Gastrocnemius medialis (tissue), 4 donors: ENCODE data around the gene SIL1. TPM values are rescaled to one million over a fixed set of nuclear protein-coding genes. Genes with fewer than 3 reads are reported as not detected.

Experiments
- ATAC-seq, 2 donors: fragments of 150-250 bp; one replicate each; pipeline ENCODE4 v1.9.1; 2016
- DNase-seq, 2 donors: peaks; one replicate each; pipeline ENCODE4 v3.0.0-alpha.2; 2019
- H3K27ac ChIP-seq, 4 donors: fragments of 200-600 bp; sonication (generic); 1 replicate in 1 of 4; 2 replicates in 3 of 4; pipeline ENCODE4 v1.5.1; 2016 to 2018; ENCODE audit warnings: mild to moderate bottlenecking in 2 of 4, moderate library complexity in 1 of 4
- H3K27me3 ChIP-seq, 3 donors: fragments of 200-600 bp; sonication (generic) in 2 of 3; 1 replicate in 1 of 3; 2 replicates in 2 of 3; pipeline versions ENCODE4 v1.5.1 to v1.6.0; 2016 to 2019; ENCODE audit warnings: mild to moderate bottlenecking in 1 of 3, moderate library complexity in 1 of 3
- H3K36me3 ChIP-seq, 2 donors: fragments of 200-600 bp; sonication (generic) in 1 of 2; one replicate each; pipeline ENCODE4 v1.5.1; 2017 to 2018
- H3K4me1 ChIP-seq, 2 donors: fragments of 200-600 bp; sonication (generic) in 1 of 2; one replicate each; pipeline ENCODE4 v1.5.1; 2016 to 2017; ENCODE audit warnings: mild to moderate bottlenecking in 2 of 2
- H3K4me3 ChIP-seq, 4 donors: fragments of 200-600 bp; sonication (generic) in 3 of 4; 1 replicate in 1 of 4; 2 replicates in 3 of 4; pipeline ENCODE4 v1.5.1; 2016 to 2019; ENCODE audit warnings: mild to moderate bottlenecking in 2 of 4
- H3K9me3 ChIP-seq, 3 donors: fragments of 200-600 bp; sonication (generic) in 2 of 3; 1 replicate in 1 of 3; 2 replicates in 2 of 3; pipeline ENCODE4 v1.5.1; 2016 to 2019
- POLR2A ChIP-seq, 2 donors: fragments of 450-650 bp; IDR thresholded peaks; one replicate each; pipeline ENCODE4 v1.6.1; 2017; ENCODE audit warnings: antibody characterized with exemption in 2 of 2, mild to moderate bottlenecking in 2 of 2, moderate library complexity in 2 of 2
- in situ Hi-C, 4 donors: fragments of 200-750 bp; cut with MboI; loops; one replicate each; pipeline versions ENCODE4 v1.15.0 to v1.8.0; 2017; ENCODE audit warnings: low sequenced_read_pairs in 4 of 4
- intact Hi-C: fragments of 100-400 bp; cut with DNase I; formaldehyde crosslinking; loops from one replicate; pipeline ENCODE4 v1.15.1; 2023; ENCODE audit warnings: low total_unique reads
- total RNA-seq, 4 donors: library from RNA; depleted of rRNA; stranded (reverse); fragments of >200 nt; gene quantifications; one replicate each; pipeline versions ENCODE4 v1.1.0 to v1.2.3, GENCODE V29; 2016
- TF ChIP-seq, protein P1 (sequence below), 5 experiments: fragments of 450-650 bp in 3 of 5; fragments of 200-600 bp in 2 of 5; sonication (generic) in 2 of 5; IDR thresholded peaks in 4 of 5; conservative IDR thresholded peaks in 1 of 5; 1 replicate in 4 of 5; 2 replicates in 1 of 5; pipeline ENCODE4 v1.5.1; 2016 to 2019; ENCODE audit warnings: antibody characterized with exemption in 5 of 5, mild to moderate bottlenecking in 3 of 5, moderate library complexity in 3 of 5

The SIL1 gene
- total RNA-seq, 4 donors from 2014 or later = 36.6 to 52.6 (median 48.2) TPM

- no peak overlapping the region for H3K27ac ChIP-seq
- H3K9me3 ChIP-seq = no peaks in the 10 kb centered on the region
- no peaks in the 10 kb centered on the region for H3K27me3 ChIP-seq
- intact Hi-C loops = no loop called here
- TF ChIP-seq, protein P1, sequence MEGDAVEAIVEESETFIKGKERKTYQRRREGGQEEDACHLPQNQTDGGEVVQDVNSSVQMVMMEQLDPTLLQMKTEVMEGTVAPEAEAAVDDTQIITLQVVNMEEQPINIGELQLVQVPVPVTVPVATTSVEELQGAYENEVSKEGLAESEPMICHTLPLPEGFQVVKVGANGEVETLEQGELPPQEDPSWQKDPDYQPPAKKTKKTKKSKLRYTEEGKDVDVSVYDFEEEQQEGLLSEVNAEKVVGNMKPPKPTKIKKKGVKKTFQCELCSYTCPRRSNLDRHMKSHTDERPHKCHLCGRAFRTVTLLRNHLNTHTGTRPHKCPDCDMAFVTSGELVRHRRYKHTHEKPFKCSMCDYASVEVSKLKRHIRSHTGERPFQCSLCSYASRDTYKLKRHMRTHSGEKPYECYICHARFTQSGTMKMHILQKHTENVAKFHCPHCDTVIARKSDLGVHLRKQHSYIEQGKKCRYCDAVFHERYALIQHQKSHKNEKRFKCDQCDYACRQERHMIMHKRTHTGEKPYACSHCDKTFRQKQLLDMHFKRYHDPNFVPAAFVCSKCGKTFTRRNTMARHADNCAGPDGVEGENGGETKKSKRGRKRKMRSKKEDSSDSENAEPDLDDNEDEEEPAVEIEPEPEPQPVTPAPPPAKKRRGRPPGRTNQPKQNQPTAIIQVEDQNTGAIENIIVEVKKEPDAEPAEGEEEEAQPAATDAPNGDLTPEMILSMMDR (IDR thresholded peaks at IDR 0.05 in 4 of 5, conservative IDR thresholded peaks at IDR 0.05 in 1 of 5) = no peak
- TF ChIP-seq POLR2A (IDR thresholded peaks at IDR 0.05) = no peak
- no peaks in the 10 kb centered on the region for H3K36me3 ChIP-seq
- no peak for ATAC-seq
- in situ Hi-C loops = no loop called here
- DNase-seq = no peak
- no peak overlapping the region for H3K4me3 ChIP-seq
- no peaks in the 10 kb centered on the region for H3K4me1 ChIP-seq
Observed at GRCh38 chr5:139241139-139241538, 43.0 kb upstream of the SIL1 start.

DNA sequence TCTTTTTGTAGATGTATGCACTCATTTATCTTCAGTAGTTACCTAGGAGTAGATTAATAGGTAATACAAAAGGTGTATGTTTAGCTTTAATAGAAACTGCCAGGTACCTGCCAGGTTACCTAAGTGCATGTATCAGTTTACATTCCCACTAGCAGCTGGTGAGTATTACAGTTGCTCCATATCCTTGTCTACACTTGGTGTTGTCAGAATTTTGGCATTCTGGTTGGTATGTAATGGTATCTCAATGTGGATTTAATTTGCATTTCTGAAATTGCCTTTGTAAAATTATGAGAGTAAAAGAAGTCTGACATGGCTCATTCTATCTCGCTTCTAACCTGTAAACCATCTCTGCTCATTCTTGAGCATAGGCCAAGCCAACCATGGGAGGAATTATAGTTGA, 38.3 kb upstream of the SIL1 start:
- ATAC-seq (no peak), DNase-seq (no peak)
- Histone ChIP-seq H3K27ac (no peak overlapping the region), H3K9me3 (no peaks in the 10 kb centered on the region), H3K4me1 (no peaks in the 10 kb centered on the region), H3K4me3 (no peak overlapping the region), H3K27me3 (no peaks in the 10 kb centered on the region), H3K36me3 (no peaks in the 10 kb centered on the region)
- intact Hi-C loops (no loop called here), in situ Hi-C loops (no loop called here)
- no peak for TF ChIP-seq POLR2A (IDR thresholded peaks at IDR 0.05)
- TF ChIP-seq, protein P1 (IDR thresholded peaks at IDR 0.05 in 4 of 5, conservative IDR thresholded peaks at IDR 0.05 in 1 of 5) = no peak

DNA sequence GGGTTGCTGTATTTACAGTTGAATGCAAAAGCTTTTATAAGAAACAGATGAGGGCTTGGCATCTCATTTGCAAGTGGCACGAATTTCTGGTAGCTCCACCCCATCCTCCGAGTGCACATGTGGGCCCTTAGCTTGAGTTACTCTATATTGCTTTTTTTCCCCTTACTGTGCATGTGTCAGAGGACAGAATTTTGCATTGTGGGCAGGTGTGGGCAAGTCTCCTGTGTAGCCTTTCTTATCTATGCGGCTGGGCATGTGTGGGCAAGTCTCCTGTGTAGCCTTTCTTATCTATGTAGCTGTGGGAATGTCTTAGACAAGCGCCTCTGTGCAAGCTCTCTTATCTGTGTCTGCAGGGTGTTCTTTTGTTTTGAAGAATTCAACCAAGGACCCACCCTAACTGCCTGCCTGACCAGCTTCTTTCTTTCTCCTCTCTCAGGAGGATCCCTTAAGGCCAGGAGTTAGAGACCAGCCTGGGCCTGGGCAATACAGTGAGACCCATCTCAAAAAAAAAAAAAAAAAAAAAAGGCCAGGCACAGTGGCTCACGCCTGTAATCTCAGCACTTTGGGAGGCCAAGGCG, 34.1 kb upstream of the SIL1 start:
- Histone ChIP-seq H3K9me3 (no peaks in the 10 kb centered on the region), H3K36me3 (no peaks in the 10 kb centered on the region), H3K4me3 (no peak overlapping the region), H3K27ac (no peak overlapping the region), H3K27me3 (no peaks in the 10 kb centered on the region), H3K4me1 (no peaks in the 10 kb centered on the region)
- TF ChIP-seq, protein P1 (IDR thresholded peaks at IDR 0.05 in 4 of 5, conservative IDR thresholded peaks at IDR 0.05 in 1 of 5) = no peak
- no peak for TF ChIP-seq POLR2A (IDR thresholded peaks at IDR 0.05)
- in situ Hi-C loops (no loop called here), intact Hi-C loops (no loop called here)
- no peak for DNase-seq
- ATAC-seq = no peak

DNA sequence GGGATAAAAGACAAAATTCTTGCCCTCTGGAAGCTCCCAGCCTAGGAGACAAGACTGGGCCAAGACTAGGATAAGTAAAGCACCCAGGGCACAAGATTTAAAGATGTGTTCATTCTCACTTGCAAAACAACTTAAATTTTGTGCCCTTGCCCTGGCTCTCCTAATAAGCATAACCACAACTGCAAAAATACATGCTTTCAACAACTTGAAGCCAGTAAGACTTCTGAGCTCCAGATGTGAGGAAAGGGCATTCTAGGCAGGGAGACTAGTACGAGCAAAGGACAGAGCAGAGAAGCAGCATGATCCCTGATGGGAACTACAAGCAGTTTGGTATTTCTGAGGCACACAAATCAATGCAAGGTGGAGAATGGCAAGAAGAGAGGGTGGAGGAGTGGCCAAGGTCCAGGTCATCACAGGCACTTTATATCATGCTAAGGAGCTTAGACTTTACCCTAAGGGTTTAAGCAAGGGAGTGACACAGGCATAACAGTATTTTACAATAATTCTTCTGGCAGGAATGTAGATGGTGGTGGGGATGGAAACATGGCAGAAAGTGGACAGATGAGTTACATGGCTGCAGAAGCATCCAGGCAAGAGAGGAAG, 30.1 kb upstream of the SIL1 start:
- in situ Hi-C loops = no loop called here

More for the DNA sequence above, 30.1 kb upstream of the SIL1 start:
- DNase-seq (no peak), ATAC-seq (no peak)
- Histone ChIP-seq H3K4me3 (no peak overlapping the region), H3K4me1 (no peaks in the 10 kb centered on the region), H3K36me3 (no peaks in the 10 kb centered on the region), H3K9me3 (no peaks in the 10 kb centered on the region), H3K27ac (no peak overlapping the region), H3K27me3 (no peaks in the 10 kb centered on the region)
- TF ChIP-seq, protein P1 (IDR thresholded peaks at IDR 0.05 in 4 of 5, conservative IDR thresholded peaks at IDR 0.05 in 1 of 5) = no peak
- no peak for TF ChIP-seq POLR2A (IDR thresholded peaks at IDR 0.05)
- intact Hi-C loops = no loop called here
